A549 (cell line): ENCODE results near the gene PTPRA. TPM values are rescaled to one million over a fixed set of nuclear protein-coding genes. Genes with fewer than 3 reads are reported as not detected.

Source experiments
- ATAC-seq, 2 experiments: fragments of 200-7000 bp in 1 of 2; fragments of >200 bp in 1 of 2; cut with Nextera tagmentation in 1 of 2; cut with Tn5 transposase in 1 of 2; 3 replicates each; pipeline versions ENCODE4 v1.8.0 to v1.9.1; 2018 to 2020; ENCODE audit warnings: mild to moderate bottlenecking in 1 of 2, moderate library complexity in 1 of 2
- CTCF ChIA-PET: fragments of 300-600 bp; sonication (Branson Sonifier 250); formaldehyde crosslinking; extraction: SDS; loops from one replicate; lab custom pipeline; 2021; ENCODE audit warnings: antibody characterized with exemption, inconsistent platforms; lab: Yijun Ruan, JAX
- POLR2A ChIA-PET: fragments of 350-600 bp; formaldehyde crosslinking; extraction: SDS; loops from one replicate; lab custom pipeline; 2021; ENCODE audit warnings: antibody characterized with exemption, inconsistent platforms; lab: Yijun Ruan, JAX
- DNase-seq, 2 experiments: peaks; one replicate each; pipeline versions ENCODE4 v3.0.0 to v3.0.0-alpha.2; 2011 to 2016; ENCODE audit warnings: low read depth in 1 of 2, low spot score in 1 of 2
- FAIRE-seq: peaks from 2 replicates; lab custom pipeline; 2011; peaks lifted over from hg19 to GRCh38; lab: Jason Lieb, UNC
- H3K27ac ChIP-seq, 2 experiments: fragments of >200 bp; sonication (Bioruptor Twin); formaldehyde crosslinking; 3 replicates each; pipeline ENCODE4 v1.5.1; 2016 to 2017
- H3K4me1 ChIP-seq: fragments of >200 bp; sonication (Bioruptor Twin); formaldehyde crosslinking; 3 replicates; pipeline ENCODE4 v1.6.1; 2016
- H3K4me2 ChIP-seq: fragments of >200 bp; sonication (Bioruptor Twin); formaldehyde crosslinking; 3 replicates; pipeline ENCODE4 v1.6.1; 2016
- H3K4me3 ChIP-seq: fragments of >200 bp; sonication (Bioruptor Twin); formaldehyde crosslinking; 3 replicates; pipeline ENCODE4 v1.5.1; 2016
- H3K9me3 ChIP-seq: fragments of >200 bp; sonication (Bioruptor Twin); formaldehyde crosslinking; 3 replicates; pipeline ENCODE4 v1.6.1; 2016
- BHLHE40 ChIP-seq: IDR thresholded peaks from 2 replicates; pipeline ENCODE4 v1.6.1; 2012; ENCODE audit warnings: low read depth, low read length, inconsistent platforms
- CEBPB ChIP-seq, 2 experiments: fragments of >200 bp in 1 of 2; sonication (Bioruptor Twin) in 1 of 2; formaldehyde crosslinking in 1 of 2; IDR thresholded peaks; 2 replicates each; pipeline ENCODE4 v1.6.1; 2012 to 2016
- EHMT2 ChIP-seq: fragments of 200-600 bp; sonication (generic); IDR thresholded peaks from 2 replicates; pipeline ENCODE4 v1.6.1; 2016; ENCODE audit warnings: antibody characterized with exemption, low read depth, mild to moderate bottlenecking, moderate library complexity
- EP300 ChIP-seq, 2 experiments: fragments of >200 bp; sonication (Bioruptor Twin); formaldehyde crosslinking; IDR thresholded peaks; 2 replicates in 1 of 2; 3 replicates in 1 of 2; pipeline ENCODE4 v1.6.1; 2016 to 2017
- ESRRA ChIP-seq: fragments of 150-350 bp; IDR thresholded peaks from 2 replicates; pipeline ENCODE4 v1.6.1; 2014; ENCODE audit warnings: mild to moderate bottlenecking, low read length, borderline replicate concordance
- FOSB ChIP-seq: fragments of 250-450 bp; sonication (Bioruptor Pico); IDR thresholded peaks from 2 replicates; pipeline ENCODE4 v1.5.0; 2020; ENCODE audit warnings: mild to moderate bottlenecking, moderate library complexity
- FOSL2 ChIP-seq, 2 experiments: fragments of 450-650 bp in 1 of 2; fragments of >200 bp in 1 of 2; sonication (Bioruptor Twin) in 1 of 2; formaldehyde crosslinking; IDR thresholded peaks; 2 replicates each; pipeline versions ENCODE4 v1.5.0 to v1.6.1; 2016 to 2020; ENCODE audit warnings: mild to moderate bottlenecking in 1 of 2, moderate library complexity in 1 of 2
- HOXA7 ChIP-seq: fragments of 250-450 bp; sonication (Bioruptor Pico); IDR thresholded peaks from 2 replicates; pipeline ENCODE4 v1.5.0; 2020; ENCODE audit warnings: mild to moderate bottlenecking, moderate library complexity
- KDM1A ChIP-seq: fragments of 200-600 bp; sonication (generic); IDR thresholded peaks from 2 replicates; pipeline ENCODE4 v1.6.1; 2016; ENCODE audit warnings: low read depth, mild to moderate bottlenecking
- NPAS2 ChIP-seq: fragments of 250-450 bp; sonication (Bioruptor Pico); IDR thresholded peaks from 2 replicates; pipeline ENCODE4 v1.8.0; 2022; ENCODE audit warnings: mild to moderate bottlenecking, moderate library complexity, borderline replicate concordance
- PHF8 ChIP-seq: fragments of 200-600 bp; sonication (generic); IDR thresholded peaks from 2 replicates; pipeline ENCODE4 v1.6.1; 2016; ENCODE audit warnings: low read depth, mild to moderate bottlenecking, antibody characterized with exemption, moderate library complexity, borderline replicate concordance
- RARB ChIP-seq: fragments of 250-450 bp; sonication (Bioruptor Pico); IDR thresholded peaks from 2 replicates; pipeline ENCODE4 v1.8.0; 2021; ENCODE audit warnings: mild to moderate bottlenecking, moderate library complexity
- RCOR1 ChIP-seq: fragments of 150-350 bp; IDR thresholded peaks from 2 replicates; pipeline ENCODE4 v1.6.1; 2014; ENCODE audit warnings: antibody characterized with exemption, low read length, low read depth
- REST ChIP-seq: fragments of 200-600 bp; sonication (generic); IDR thresholded peaks from 2 replicates; pipeline ENCODE4 v1.6.1; 2016; ENCODE audit warnings: antibody characterized with exemption, mild to moderate bottlenecking, moderate library complexity
- RNF2 ChIP-seq: fragments of 200-600 bp; sonication (generic); IDR thresholded peaks from 2 replicates; pipeline ENCODE4 v1.6.1; 2016; ENCODE audit warnings: low read depth, mild to moderate bottlenecking, antibody characterized with exemption, moderate library complexity, borderline replicate concordance
- ZSCAN20 ChIP-seq: fragments of 250-450 bp; sonication (Bioruptor Pico); IDR thresholded peaks from 2 replicates; pipeline ENCODE4 v1.8.0; 2022; ENCODE audit warnings: mild to moderate bottlenecking, moderate library complexity
- WGBS: methylation state at CpG from one replicate; pipeline ENCODE4 v1.1.6; 2017; ENCODE audit errors: missing lambda C conversion rate; 5-methylcytosine and 5-hydroxymethylcytosine counted together
- polyA plus RNA-seq, 4 experiments: library from polyadenylated mRNA; depleted of rRNA in 3 of 4; stranded (reverse); fragments of >200 nt; fragmentation: RNase III in 1 of 4; extraction: RNeasy Plus Mini Kit Qiagen cat#74134 plus additional on column Dnase treatment in 1 of 4; gene quantifications; 2 replicates in 3 of 4; 3 replicates in 1 of 4; pipeline ENCODE4 v1.2.3, GENCODE V29; 2011 to 2017
- TF ChIP-seq, protein P1 (sequence below): fragments of 450-650 bp; IDR thresholded peaks from 2 replicates; pipeline ENCODE4 v1.6.1; 2014; ENCODE audit warnings: antibody characterized with exemption

PTPRA gene
- polyA plus RNA-seq, 2 of the 4 experiments (the other 2 are of a cell fraction) = 29.2 to 83.2 TPM

DNA sequence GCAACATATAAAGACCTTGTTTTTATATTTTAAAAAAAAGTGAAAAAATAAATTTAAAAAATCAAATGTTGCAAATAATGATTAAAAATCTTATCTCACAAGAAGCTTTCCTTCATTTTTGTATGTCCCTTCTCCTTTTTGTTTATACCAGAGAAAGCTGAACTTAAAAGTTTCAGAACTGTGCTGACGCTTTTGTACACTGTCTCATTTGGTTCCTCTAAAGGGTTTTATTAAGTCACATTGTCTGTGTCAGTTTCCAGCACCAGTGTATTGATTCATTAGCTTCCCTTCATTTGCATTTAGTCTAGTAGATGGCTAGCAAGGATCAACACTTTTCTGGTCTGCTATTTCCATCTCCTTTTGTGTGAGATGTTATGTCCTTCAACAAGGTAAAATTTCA lies 39.5 kb upstream of the PTPRA start:
- H3K27ac ChIP-seq = no peak overlapping the region
- ChIA-PET POLR2A (interaction anchor here (2.1 kb wide), 1 partner anchor 12 kb away, joined by 7 read pairs; no protein-coding TSS in a partner anchor), CTCF (interaction anchor here (0.9 to 2.0 kb wide), 5 partner anchors 15 to 81 kb away, joined by 3 to 8 read pairs (median 4); no protein-coding TSS in a partner anchor)
- H3K4me2 ChIP-seq = no peak overlapping the region
- peak; percentile 81 for FAIRE-seq
- TF ChIP-seq FOSB (CRISPR knock-in tag) (no peak), RCOR1 (no peak), NPAS2 (CRISPR knock-in tag) (no peak), RNF2 (no peak), CEBPB (IDR thresholded peaks at IDR 0.05) (no peak)
- no peak overlapping the region for H3K4me3 ChIP-seq
- H3K9me3 ChIP-seq = no peaks in the 10 kb centered on the region
- H3K4me1 ChIP-seq = peaks cover 6% of the 10 kb centered on the region; the same call in 1 of the 3 replicates
- 87% methylated on average over 1 of the region's 1 CpG for WGBS
- ATAC-seq = no peak
- no peak for DNase-seq

GRCh38 chr20:2834401-2835110 lies 38.7 kb upstream of the PTPRA start:
- CTCF ChIA-PET = interaction anchor here (0.9 to 2.0 kb wide), 3 partner anchors 16 to 82 kb away, joined by 3 to 8 read pairs (median 4); no protein-coding TSS in a partner anchor

GRCh38 chr20:2835331-2835796 lies 37.9 kb upstream of the PTPRA start:
- ChIA-PET POLR2A (no interaction called here), CTCF (interaction anchor here (1.4 kb wide), 2 partner anchors 17 to 21 kb away, joined by 3 to 7 read pairs; partner anchors contain the start of gene C20orf141)
- TF ChIP-seq RCOR1 = no peak
- no peak for TF ChIP-seq FOSL2 (IDR thresholded peaks at IDR 0.05)
- no peak for TF ChIP-seq FOSL2 (CRISPR knock-in tag; IDR thresholded peaks at IDR 0.05)
- no peak for TF ChIP-seq PHF8
- no peak for TF ChIP-seq HOXA7
- TF ChIP-seq ZSCAN20 = no peak
- TF ChIP-seq BHLHE40 = no peak
- no peak for TF ChIP-seq RARB (CRISPR knock-in tag)
- TF ChIP-seq EHMT2 = no peak
- TF ChIP-seq ESRRA = no peak
- no peak for TF ChIP-seq KDM1A
- no peak for TF ChIP-seq REST
- TF ChIP-seq, protein P1, sequence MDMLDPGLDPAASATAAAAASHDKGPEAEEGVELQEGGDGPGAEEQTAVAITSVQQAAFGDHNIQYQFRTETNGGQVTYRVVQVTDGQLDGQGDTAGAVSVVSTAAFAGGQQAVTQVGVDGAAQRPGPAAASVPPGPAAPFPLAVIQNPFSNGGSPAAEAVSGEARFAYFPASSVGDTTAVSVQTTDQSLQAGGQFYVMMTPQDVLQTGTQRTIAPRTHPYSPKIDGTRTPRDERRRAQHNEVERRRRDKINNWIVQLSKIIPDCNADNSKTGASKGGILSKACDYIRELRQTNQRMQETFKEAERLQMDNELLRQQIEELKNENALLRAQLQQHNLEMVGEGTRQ = no peak
- Histone ChIP-seq H3K4me1 (peaks cover 16% of the 10 kb centered on the region), H3K4me3 (no peak overlapping the region), H3K9me3 (no peaks in the 10 kb centered on the region), H3K4me2 (no peak overlapping the region), H3K27ac (no peak overlapping the region)
- 82% methylated on average over 5 of the region's 6 CpGs for WGBS
- no peak for ATAC-seq
- FAIRE-seq = no peak
- DNase-seq = no peak

More at GRCh38 chr20:2834401-2835110, 38.7 kb upstream of the PTPRA start:
- FAIRE-seq = no peak
- 89% methylated on average over 14 of the region's 14 CpGs for WGBS
- no peak for TF ChIP-seq EP300 (IDR thresholded peaks at IDR 0.05)
- no peak overlapping the region for H3K4me3 ChIP-seq
- no peak for DNase-seq
- H3K4me1 ChIP-seq = peaks cover 11% of the 10 kb centered on the region
- no peak overlapping the region for H3K4me2 ChIP-seq
- no peak for ATAC-seq
- H3K9me3 ChIP-seq = no peaks in the 10 kb centered on the region
- H3K27ac ChIP-seq = no peak overlapping the region
- POLR2A ChIA-PET = interaction anchor here (2.1 kb wide), 1 partner anchor 13 kb away, joined by 7 read pairs; no protein-coding TSS in a partner anchor
